ENCODE measurements around the gene CAV2. TPM values are rescaled to one million over a fixed set of nuclear protein-coding genes. Genes with fewer than 3 reads are reported as not detected.

The CAV2 gene
- total RNA-seq, 1 donor from 2014 or later: 86.8 TPM

- Mint-ChIP-seq H3K36me3 (ENCODE audit: unreplicated experiment) (peaks cover 62% of the 10 kb centered on the region), H3K27ac (ENCODE audit: unreplicated experiment) (peak overlapping the region; percentile 58), H3K27me3 (ENCODE audit: unreplicated experiment) (no peaks in the 10 kb centered on the region), H3K9me3 (ENCODE audit: unreplicated experiment) (no peaks in the 10 kb centered on the region), H3K4me1 (ENCODE audit: unreplicated experiment) (peaks cover 72% of the 10 kb centered on the region), H3K4me3 (ENCODE audit: unreplicated experiment) (no peak overlapping the region)
- DNase-seq (ENCODE audit: extremely low spot score, unreplicated experiment): no peak
- no peak for TF ChIP-seq CTCF (IDR thresholded peaks at IDR 0.05)
Observed at GRCh38 chr7:116539879-116540278, 40.3 kb downstream of the CAV2 start.

DNA sequence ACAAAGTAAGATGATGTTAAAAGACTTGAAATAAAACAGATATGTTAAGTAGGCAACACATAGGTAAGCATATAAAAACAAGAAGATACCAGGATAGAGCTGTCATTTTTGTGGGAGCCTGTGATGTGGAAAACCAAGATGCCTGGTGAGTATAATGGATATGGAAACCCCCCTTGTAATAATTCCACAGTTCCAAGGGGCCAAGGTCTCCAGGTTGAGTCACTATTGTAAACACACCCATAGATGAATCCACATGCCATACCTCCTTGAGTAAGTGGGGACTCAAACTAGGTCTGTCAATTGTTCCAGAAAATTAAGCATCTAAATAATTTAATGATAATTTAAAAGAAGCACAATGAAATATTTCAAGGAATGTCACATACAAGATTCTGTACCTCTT is 41.2 kb downstream of the CAV2 start:
- TF ChIP-seq CTCF (IDR thresholded peaks at IDR 0.05): no peak
- no peak overlapping the region for H3K4me3 Mint-ChIP-seq (ENCODE audit: unreplicated experiment)
- peaks cover 73% of the 10 kb centered on the region for H3K4me1 Mint-ChIP-seq (ENCODE audit: unreplicated experiment)
- H3K27ac Mint-ChIP-seq (ENCODE audit: unreplicated experiment): peak overlapping the region; percentile 58
- DNase-seq (ENCODE audit: extremely low spot score, unreplicated experiment): no peak
- H3K27me3 Mint-ChIP-seq (ENCODE audit: unreplicated experiment): no peaks in the 10 kb centered on the region
- H3K36me3 Mint-ChIP-seq (ENCODE audit: unreplicated experiment): peaks cover 66% of the 10 kb centered on the region
- H3K9me3 Mint-ChIP-seq (ENCODE audit: unreplicated experiment): no peaks in the 10 kb centered on the region

- Mint-ChIP-seq H3K4me1 (ENCODE audit: unreplicated experiment) (peaks cover 72% of the 10 kb centered on the region), H3K36me3 (ENCODE audit: unreplicated experiment) (peaks cover 63% of the 10 kb centered on the region), H3K27me3 (ENCODE audit: unreplicated experiment) (no peaks in the 10 kb centered on the region), H3K27ac (ENCODE audit: unreplicated experiment) (peak overlapping the region; percentile 86), H3K4me3 (ENCODE audit: unreplicated experiment) (no peak overlapping the region), H3K9me3 (ENCODE audit: unreplicated experiment) (no peaks in the 10 kb centered on the region)
- no peak for DNase-seq (ENCODE audit: extremely low spot score, unreplicated experiment)
- no peak for TF ChIP-seq CTCF (IDR thresholded peaks at IDR 0.05)
Observed at GRCh38 chr7:116541951-116542350, 42.4 kb downstream of the CAV2 start.

GRCh38 chr7:116542618-116543017 is 43.1 kb downstream of the CAV2 start:
- Mint-ChIP-seq H3K36me3 (ENCODE audit: unreplicated experiment) (peaks cover 64% of the 10 kb centered on the region), H3K4me3 (ENCODE audit: unreplicated experiment) (no peak overlapping the region), H3K4me1 (ENCODE audit: unreplicated experiment) (peaks cover 78% of the 10 kb centered on the region), H3K27ac (ENCODE audit: unreplicated experiment) (peak overlapping the region; percentile 86), H3K9me3 (ENCODE audit: unreplicated experiment) (no peaks in the 10 kb centered on the region), H3K27me3 (ENCODE audit: unreplicated experiment) (no peaks in the 10 kb centered on the region)
- no peak for TF ChIP-seq CTCF (IDR thresholded peaks at IDR 0.05)
- DNase-seq (ENCODE audit: extremely low spot score, unreplicated experiment): no peak

DNA sequence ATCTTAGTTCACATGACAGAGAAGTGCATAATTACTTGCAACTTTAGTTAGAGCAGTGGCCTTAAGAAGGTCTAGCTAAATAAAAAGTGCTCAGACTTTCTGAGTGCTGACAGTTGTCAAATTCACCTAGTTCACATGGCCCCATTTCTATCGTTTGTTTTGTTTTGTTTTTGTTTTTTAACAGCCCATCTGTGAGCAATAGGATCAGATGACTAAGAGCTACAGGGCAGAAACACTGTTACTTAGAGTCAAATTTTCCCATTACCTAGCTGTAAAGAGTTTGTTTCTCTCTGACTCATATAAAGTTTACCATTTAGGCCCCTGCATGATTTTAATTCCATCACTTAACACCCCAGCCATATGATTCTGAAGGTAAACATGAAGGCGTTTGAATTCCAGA is 44.1 kb downstream of the CAV2 start:
- Mint-ChIP-seq H3K27ac (ENCODE audit: unreplicated experiment) (peak overlapping the region; percentile 86), H3K27me3 (ENCODE audit: unreplicated experiment) (no peaks in the 10 kb centered on the region), H3K36me3 (ENCODE audit: unreplicated experiment) (peaks cover 63% of the 10 kb centered on the region), H3K4me1 (ENCODE audit: unreplicated experiment) (peaks cover 85% of the 10 kb centered on the region), H3K4me3 (ENCODE audit: unreplicated experiment) (no peak overlapping the region), H3K9me3 (ENCODE audit: unreplicated experiment) (no peaks in the 10 kb centered on the region)
- DNase-seq (ENCODE audit: extremely low spot score, unreplicated experiment): no peak
- TF ChIP-seq CTCF (IDR thresholded peaks at IDR 0.05): no peak
